ENCODE results near the gene C6orf15.

DNA sequence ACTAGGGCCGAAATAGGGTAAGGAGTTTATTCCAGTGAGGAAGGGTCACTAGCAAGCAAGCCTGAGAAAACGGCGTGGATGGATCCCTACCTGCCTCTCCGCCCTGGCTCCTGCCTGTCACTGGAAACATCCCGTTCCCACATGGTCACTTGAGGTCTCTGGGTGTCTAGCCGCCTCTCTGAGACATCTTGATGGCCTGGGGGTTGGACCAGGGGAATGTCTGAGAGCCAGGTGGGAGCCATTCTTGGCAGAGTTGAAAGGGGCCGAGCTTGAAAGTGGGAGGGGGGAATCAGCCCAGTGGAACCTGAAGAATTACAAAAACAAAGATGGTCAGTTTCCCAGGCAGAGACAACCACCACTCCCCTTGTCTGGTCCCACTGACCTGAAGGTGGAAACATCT lies 44.3 kb upstream of the C6orf15 start:
- TF ChIP-seq EZH2phosphoT487 (IDR thresholded peaks at IDR 0.05; ENCODE audit: low read length) (no peak), EZH2 (optimal IDR thresholded peaks at IDR 0.05; ENCODE audit: low read depth, low read length) (no peak)
- TF ChIP-seq, protein P1, sequence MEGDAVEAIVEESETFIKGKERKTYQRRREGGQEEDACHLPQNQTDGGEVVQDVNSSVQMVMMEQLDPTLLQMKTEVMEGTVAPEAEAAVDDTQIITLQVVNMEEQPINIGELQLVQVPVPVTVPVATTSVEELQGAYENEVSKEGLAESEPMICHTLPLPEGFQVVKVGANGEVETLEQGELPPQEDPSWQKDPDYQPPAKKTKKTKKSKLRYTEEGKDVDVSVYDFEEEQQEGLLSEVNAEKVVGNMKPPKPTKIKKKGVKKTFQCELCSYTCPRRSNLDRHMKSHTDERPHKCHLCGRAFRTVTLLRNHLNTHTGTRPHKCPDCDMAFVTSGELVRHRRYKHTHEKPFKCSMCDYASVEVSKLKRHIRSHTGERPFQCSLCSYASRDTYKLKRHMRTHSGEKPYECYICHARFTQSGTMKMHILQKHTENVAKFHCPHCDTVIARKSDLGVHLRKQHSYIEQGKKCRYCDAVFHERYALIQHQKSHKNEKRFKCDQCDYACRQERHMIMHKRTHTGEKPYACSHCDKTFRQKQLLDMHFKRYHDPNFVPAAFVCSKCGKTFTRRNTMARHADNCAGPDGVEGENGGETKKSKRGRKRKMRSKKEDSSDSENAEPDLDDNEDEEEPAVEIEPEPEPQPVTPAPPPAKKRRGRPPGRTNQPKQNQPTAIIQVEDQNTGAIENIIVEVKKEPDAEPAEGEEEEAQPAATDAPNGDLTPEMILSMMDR (IDR thresholded peaks at IDR 0.05; ENCODE audit: low read length) = no peak

All from MM.1S (cell line).